Sigmoid colon (tissue), 4 donors: ENCODE results near the gene SLC34A3.
"Not testable (repeated sequence)": the region's sequence is repeated elsewhere in the genome, so short reads cannot be mapped to it uniquely, and the experiment has no call there.

Source experiments
- CTCF ChIP-seq, 4 experiments: fragments of 450-650 bp in 3 of 4; fragments of 200-600 bp in 1 of 4; IDR thresholded peaks; one replicate each; pipeline ENCODE4 v1.5.1; 2016 to 2019; ENCODE audit warnings: antibody characterized with exemption in 4 of 4, mild to moderate bottlenecking in 3 of 4, moderate library complexity in 2 of 4
- EP300 ChIP-seq, 4 donors: sonication (generic); formaldehyde crosslinking; IDR thresholded peaks; one replicate each; pipeline ENCODE4 v1.6.1; 2017; ENCODE audit warnings: antibody characterized with exemption in 4 of 4
- POLR2AphosphoS5 ChIP-seq, 4 donors: sonication (generic); formaldehyde crosslinking; IDR thresholded peaks; one replicate each; pipeline ENCODE4 v1.6.1; 2017; ENCODE audit warnings: antibody characterized with exemption in 4 of 4

- not testable (repeated sequence) for TF ChIP-seq CTCF, POLR2AphosphoS5, EP300 (IDR thresholded peaks at IDR 0.05)
These were observed 12.5 kb downstream of the SLC34A3 start for GRCh38 chr9:137243266-137243625.
